CD4-positive, alpha-beta T cell (primary cell): ENCODE data around the gene FAM210B. TPM values are rescaled to one million over a fixed set of nuclear protein-coding genes. Genes with fewer than 3 reads are reported as not detected.
A peak's percentile ranks its signal among the peaks of the same experiment; 100 is the strongest.

Source experiments
- ATAC-seq: fragments of 200-7000 bp; cut with Tn5 transposase; one replicate; pipeline ENCODE4 v1.10.0; 2022; ENCODE audit warnings: mild to moderate bottlenecking; ENCODE audit not compliant: poor library complexity
- CTCF ChIA-PET: fragments of 350-600 bp; sonication (Branson Sonifier 250); formaldehyde crosslinking; loops from one replicate; lab custom pipeline; 2021; ENCODE audit warnings: antibody characterized with exemption, inconsistent platforms; lab: Charles Lee
- POLR2A ChIA-PET: fragments of 350-600 bp; sonication (Branson Sonifier 250); formaldehyde crosslinking; loops from one replicate; lab custom pipeline; 2021; ENCODE audit warnings: antibody characterized with exemption, inconsistent platforms; lab: Charles Lee
- DNase-seq, 14 experiments: peaks; one replicate each; pipeline ENCODE4 v3.0.0-alpha.2; 2013 to 2020; ENCODE audit warnings: mixed read lengths in 2 of 14
- H3K27ac ChIP-seq, 2 donors: one replicate each; pipeline versions ENCODE4 v1.5.1 to v1.7.0; 2013; ENCODE audit warnings: low read length in 2 of 2, low read depth in 1 of 2, mild to moderate bottlenecking in 1 of 2
- H3K27me3 ChIP-seq, 2 experiments: 1 replicate in 1 of 2; 2 replicates in 1 of 2; pipeline versions ENCODE4 v1.6.1 to v1.7.0; 2013; ENCODE audit warnings: low read length in 2 of 2, control low read depth in 1 of 2, mild to moderate bottlenecking in 1 of 2, moderate library complexity in 1 of 2; ENCODE audit not compliant: insufficient read depth in 2 of 2, control insufficient read depth in 1 of 2
- H3K36me3 ChIP-seq: one replicate; pipeline ENCODE4 v1.6.1; 2013; ENCODE audit warnings: low read length, control low read depth; ENCODE audit not compliant: insufficient read depth
- H3K4me1 ChIP-seq: one replicate; pipeline ENCODE4 v1.6.1; 2013; ENCODE audit warnings: low read length, control low read depth; ENCODE audit not compliant: insufficient read depth
- H3K4me3 ChIP-seq: one replicate; pipeline ENCODE4 v1.5.1; 2013; ENCODE audit warnings: mild to moderate bottlenecking, low read length, moderate library complexity
- H3K9me3 ChIP-seq, 2 experiments: 1 replicate in 1 of 2; 2 replicates in 1 of 2; pipeline versions ENCODE4 v1.6.1 to v1.7.0; 2013; ENCODE audit warnings: low read length in 2 of 2, mild to moderate bottlenecking in 2 of 2, control low read depth in 1 of 2, moderate library complexity in 1 of 2; ENCODE audit not compliant: control insufficient read depth in 1 of 2, insufficient read depth in 1 of 2
- H3K27ac Mint-ChIP-seq: one replicate; pipeline ENCODE4 v1.8.0; 2020; ENCODE audit warnings: mixed read lengths
- H3K27me3 Mint-ChIP-seq: one replicate; pipeline ENCODE4 v1.8.0; 2021; ENCODE audit warnings: mixed read lengths
- H3K36me3 Mint-ChIP-seq: one replicate; pipeline ENCODE4 v1.8.0; 2021; ENCODE audit warnings: low read depth, mixed read lengths
- H3K4me1 Mint-ChIP-seq: one replicate; pipeline ENCODE4 v1.8.0; 2021; ENCODE audit warnings: low read depth, mixed read lengths
- H3K4me3 Mint-ChIP-seq: one replicate; pipeline ENCODE4 v1.8.0; 2020; ENCODE audit warnings: mild to moderate bottlenecking, mixed read lengths
- H3K9me3 Mint-ChIP-seq: one replicate; pipeline ENCODE4 v1.8.0; 2020; ENCODE audit warnings: mixed read lengths
- intact Hi-C, 2 experiments: fragments of 100-400 bp; cut with DNase I in 1 of 2; cut with micrococcal nuclease in 1 of 2; formaldehyde crosslinking; loops; one replicate each; pipeline versions ENCODE4 v1.15.1 to v1.9.0; 2023 to 2025; cut with DNase I, micrococcal nuclease
- polyA plus RNA-seq, 2 donors: library from polyadenylated mRNA; unstranded; fragments of 120-200 nt; gene quantifications; one replicate each; pipeline ENCODE4 v1.2.1, GENCODE V29; 2013
- total RNA-seq, 174 experiments: library from RNA in 2 of 174; stranded (reverse) in 2 of 174; gene quantifications; one replicate each; pipeline ENCODE4 v1.2.3 and lab custom pipeline; 2021 to 2026
- TF ChIP-seq, protein P1 (sequence below): fragments of 200-600 bp; IDR thresholded peaks from one replicate; pipeline ENCODE4 v1.8.0; 2022; ENCODE audit warnings: antibody characterized with exemption, mild to moderate bottlenecking

FAM210B gene, protein sequence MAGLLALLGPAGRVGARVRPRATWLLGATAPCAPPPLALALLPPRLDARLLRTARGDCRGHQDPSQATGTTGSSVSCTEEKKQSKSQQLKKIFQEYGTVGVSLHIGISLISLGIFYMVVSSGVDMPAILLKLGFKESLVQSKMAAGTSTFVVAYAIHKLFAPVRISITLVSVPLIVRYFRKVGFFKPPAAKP
- total RNA-seq: 10 to 100 TPM; 14.4 to 14.7 TPM
- 25.4 TPM for polyA plus RNA-seq (2013, experiment 1 of 2)
- polyA plus RNA-seq (2013, experiment 2 of 2): 23.0 TPM
- total RNA-seq (lab: John Stamatoyannopoulos, UW): 2.7 to 57.0 (median 26.1) reads per million in 172 experiments

DNA sequence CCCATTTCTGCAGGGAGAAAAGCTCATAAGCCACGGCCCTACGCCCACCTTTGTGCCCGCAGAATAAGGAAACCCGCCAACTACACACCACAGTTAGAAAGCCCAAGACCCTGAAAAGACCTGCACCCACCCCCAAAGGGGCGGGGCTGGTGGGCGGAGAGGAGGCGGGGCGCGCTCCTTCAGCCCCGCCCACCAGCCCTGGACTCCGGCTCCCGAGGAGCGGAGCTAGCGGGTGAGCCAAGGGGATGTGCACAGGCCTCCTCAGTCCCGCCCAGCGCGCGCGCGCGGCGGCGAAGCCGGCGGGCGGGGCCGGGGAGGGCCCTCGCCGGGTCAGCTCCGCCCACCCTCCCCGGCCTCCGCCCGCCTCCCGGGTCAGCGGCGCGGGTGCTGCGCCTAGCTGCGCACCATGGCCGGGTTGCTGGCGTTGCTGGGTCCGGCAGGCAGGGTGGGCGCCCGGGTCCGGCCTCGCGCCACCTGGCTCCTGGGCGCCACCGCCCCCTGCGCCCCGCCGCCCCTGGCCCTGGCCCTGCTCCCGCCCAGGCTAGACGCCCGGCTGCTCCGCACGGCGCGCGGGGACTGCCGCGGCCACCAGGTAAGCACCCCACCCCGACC lies at the start of gene FAM210B:
TSS of gene FAM210B (plus strand) at position 375 of the 612 bp plus-strand sequence. CDS start at position 407, 32 bp downstream.
- ATAC-seq: peak; percentile 99

DNA sequence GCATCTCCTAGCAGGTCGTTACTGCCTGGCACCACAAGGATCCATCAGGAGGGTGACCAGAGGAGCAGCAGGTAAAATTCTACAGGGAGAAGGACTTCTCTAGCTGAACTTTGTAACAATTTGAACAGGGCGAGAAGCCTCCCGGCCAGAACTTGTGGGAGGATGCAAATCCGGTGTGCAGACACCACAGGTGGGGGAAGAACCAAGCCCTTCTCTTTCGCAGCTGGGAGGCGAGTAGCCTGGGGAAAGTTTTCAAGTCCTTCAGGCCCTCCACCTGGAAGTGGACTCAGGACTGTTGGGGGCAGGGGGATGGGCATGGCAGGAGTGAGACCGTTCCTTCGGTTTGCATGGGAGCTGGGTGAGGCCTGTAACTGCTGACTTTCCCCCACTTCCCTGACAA lies 42.7 kb upstream of the FAM210B start:
- DNase-seq (no peak), ATAC-seq (no peak)
- Mint-ChIP-seq H3K27ac (no peak overlapping the region), H3K4me1 (no peaks in the 10 kb centered on the region), H3K36me3 (no peaks in the 10 kb centered on the region), H3K27me3 (peaks cover 30% of the 10 kb centered on the region), H3K9me3 (peaks cover 3% of the 10 kb centered on the region), H3K4me3 (no peak overlapping the region)
- intact Hi-C loops: no loop called here
- ChIA-PET POLR2A (no interaction called here), CTCF (no interaction called here)
- Histone ChIP-seq H3K36me3 (no peaks in the 10 kb centered on the region), H3K27ac (no peak overlapping the region), H3K4me3 (no peak overlapping the region), H3K27me3 (peaks cover 0 to 8% of the 10 kb centered on the region in 2 experiments), H3K4me1 (no peaks in the 10 kb centered on the region), H3K9me3 (peaks cover 0 to 4% of the 10 kb centered on the region in 2 experiments)
- TF ChIP-seq, protein P1, sequence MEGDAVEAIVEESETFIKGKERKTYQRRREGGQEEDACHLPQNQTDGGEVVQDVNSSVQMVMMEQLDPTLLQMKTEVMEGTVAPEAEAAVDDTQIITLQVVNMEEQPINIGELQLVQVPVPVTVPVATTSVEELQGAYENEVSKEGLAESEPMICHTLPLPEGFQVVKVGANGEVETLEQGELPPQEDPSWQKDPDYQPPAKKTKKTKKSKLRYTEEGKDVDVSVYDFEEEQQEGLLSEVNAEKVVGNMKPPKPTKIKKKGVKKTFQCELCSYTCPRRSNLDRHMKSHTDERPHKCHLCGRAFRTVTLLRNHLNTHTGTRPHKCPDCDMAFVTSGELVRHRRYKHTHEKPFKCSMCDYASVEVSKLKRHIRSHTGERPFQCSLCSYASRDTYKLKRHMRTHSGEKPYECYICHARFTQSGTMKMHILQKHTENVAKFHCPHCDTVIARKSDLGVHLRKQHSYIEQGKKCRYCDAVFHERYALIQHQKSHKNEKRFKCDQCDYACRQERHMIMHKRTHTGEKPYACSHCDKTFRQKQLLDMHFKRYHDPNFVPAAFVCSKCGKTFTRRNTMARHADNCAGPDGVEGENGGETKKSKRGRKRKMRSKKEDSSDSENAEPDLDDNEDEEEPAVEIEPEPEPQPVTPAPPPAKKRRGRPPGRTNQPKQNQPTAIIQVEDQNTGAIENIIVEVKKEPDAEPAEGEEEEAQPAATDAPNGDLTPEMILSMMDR: no peak

More for the DNA sequence above, at the start of gene FAM210B:
- H3K4me3 Mint-ChIP-seq: peak within 1 kb of the TSS; percentile 94
- intact Hi-C loops: loop anchor here in 1 of 2 experiments (1.0 to 5.0 kb wide), 2 partner anchors 110 to 1954 kb away; partner anchors contain the start of gene RTF2
- CTCF ChIA-PET: no interaction called here
- DNase-seq: peak; percentile 62 to 93 (median 81)
- Histone ChIP-seq H3K27me3 (no peaks in the 10 kb centered on the region), H3K27ac (no peak within 1 kb of the TSS), H3K4me3 (peak within 1 kb of the TSS; percentile 86), H3K4me1 (peaks cover 21% of the 10 kb centered on the region), H3K36me3 (no peaks in the 10 kb centered on the region), H3K9me3 (no peaks in the 10 kb centered on the region)
- H3K27ac Mint-ChIP-seq: peak within 1 kb of the TSS; percentile 76
- H3K4me1 Mint-ChIP-seq: peaks cover 29% of the 10 kb centered on the region
- H3K27me3 Mint-ChIP-seq: no peaks in the 10 kb centered on the region
- H3K9me3 Mint-ChIP-seq: no peaks in the 10 kb centered on the region
- H3K36me3 Mint-ChIP-seq: peaks cover 9% of the 10 kb centered on the region
- TF ChIP-seq, protein P1: no peak
- POLR2A ChIA-PET: interaction anchor here (0.6 to 2.2 kb wide), 7 partner anchors 20 to 110 kb away, joined by 3 to 40 read pairs (median 6); partner anchors contain the start of genes AURKA, CASS4, CSTF1 and RTF2

DNA sequence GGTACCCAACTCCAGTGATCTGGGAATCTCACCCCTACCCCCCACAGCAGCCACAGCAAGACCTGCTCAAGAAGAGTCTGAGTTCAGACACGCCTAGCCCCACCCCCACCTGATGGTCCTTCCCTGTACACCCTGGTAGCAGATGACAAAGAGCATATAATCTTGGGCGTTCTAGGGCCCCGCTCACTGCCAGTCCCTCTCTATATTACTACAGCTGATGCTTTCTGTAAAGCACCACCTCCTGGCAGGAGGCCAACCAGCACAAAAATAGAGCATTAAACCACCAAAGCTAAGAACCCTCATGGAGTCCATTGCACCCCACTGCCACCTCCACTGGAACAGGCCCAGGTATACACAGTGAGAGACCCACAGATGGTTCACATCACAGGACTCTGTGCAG lies 42.3 kb upstream of the FAM210B start:
- peaks cover 3% of the 10 kb centered on the region for H3K9me3 Mint-ChIP-seq
- no peak for ATAC-seq
- no peaks in the 10 kb centered on the region for H3K36me3 Mint-ChIP-seq
- Histone ChIP-seq H3K4me3 (no peak overlapping the region), H3K27me3 (peaks cover 0 to 8% of the 10 kb centered on the region in 2 experiments), H3K9me3 (peaks cover 0 to 4% of the 10 kb centered on the region in 2 experiments), H3K4me1 (no peaks in the 10 kb centered on the region), H3K36me3 (no peaks in the 10 kb centered on the region), H3K27ac (no peak overlapping the region)
- H3K4me1 Mint-ChIP-seq: no peaks in the 10 kb centered on the region
- peaks cover 26% of the 10 kb centered on the region for H3K27me3 Mint-ChIP-seq
- no peak overlapping the region for H3K27ac Mint-ChIP-seq
- TF ChIP-seq, protein P1: no peak
- DNase-seq: no peak
- no peak overlapping the region for H3K4me3 Mint-ChIP-seq
- intact Hi-C loops: no loop called here
- ChIA-PET POLR2A (no interaction called here), CTCF (no interaction called here)
